VCaP (cell line): ENCODE data around the gene GALNT13.

ENCODE experiments used
- H3K27ac ChIP-seq: fragments of 450-650 bp; 2 replicates; pipeline ENCODE4 v1.5.1; 2017
- TF ChIP-seq, protein P1 (sequence below): fragments of 450-650 bp; conservative IDR thresholded peaks from 2 replicates; pipeline ENCODE4 v1.5.1; 2017; ENCODE audit warnings: mild to moderate bottlenecking, moderate library complexity

Gene GALNT13

GRCh38 chr2:154480521-154480920 lies 608.8 kb downstream of the GALNT13 start:
- TF ChIP-seq, protein P1, sequence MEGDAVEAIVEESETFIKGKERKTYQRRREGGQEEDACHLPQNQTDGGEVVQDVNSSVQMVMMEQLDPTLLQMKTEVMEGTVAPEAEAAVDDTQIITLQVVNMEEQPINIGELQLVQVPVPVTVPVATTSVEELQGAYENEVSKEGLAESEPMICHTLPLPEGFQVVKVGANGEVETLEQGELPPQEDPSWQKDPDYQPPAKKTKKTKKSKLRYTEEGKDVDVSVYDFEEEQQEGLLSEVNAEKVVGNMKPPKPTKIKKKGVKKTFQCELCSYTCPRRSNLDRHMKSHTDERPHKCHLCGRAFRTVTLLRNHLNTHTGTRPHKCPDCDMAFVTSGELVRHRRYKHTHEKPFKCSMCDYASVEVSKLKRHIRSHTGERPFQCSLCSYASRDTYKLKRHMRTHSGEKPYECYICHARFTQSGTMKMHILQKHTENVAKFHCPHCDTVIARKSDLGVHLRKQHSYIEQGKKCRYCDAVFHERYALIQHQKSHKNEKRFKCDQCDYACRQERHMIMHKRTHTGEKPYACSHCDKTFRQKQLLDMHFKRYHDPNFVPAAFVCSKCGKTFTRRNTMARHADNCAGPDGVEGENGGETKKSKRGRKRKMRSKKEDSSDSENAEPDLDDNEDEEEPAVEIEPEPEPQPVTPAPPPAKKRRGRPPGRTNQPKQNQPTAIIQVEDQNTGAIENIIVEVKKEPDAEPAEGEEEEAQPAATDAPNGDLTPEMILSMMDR, result no peak

GRCh38 chr2:154481336-154481735 lies 609.6 kb downstream of the GALNT13 start:
- peak overlapping the region; percentile 73 for H3K27ac ChIP-seq
- TF ChIP-seq, protein P1, result no peak

More at GRCh38 chr2:154480521-154480920, 608.8 kb downstream of the GALNT13 start:
- no peak overlapping the region for H3K27ac ChIP-seq

DNA sequence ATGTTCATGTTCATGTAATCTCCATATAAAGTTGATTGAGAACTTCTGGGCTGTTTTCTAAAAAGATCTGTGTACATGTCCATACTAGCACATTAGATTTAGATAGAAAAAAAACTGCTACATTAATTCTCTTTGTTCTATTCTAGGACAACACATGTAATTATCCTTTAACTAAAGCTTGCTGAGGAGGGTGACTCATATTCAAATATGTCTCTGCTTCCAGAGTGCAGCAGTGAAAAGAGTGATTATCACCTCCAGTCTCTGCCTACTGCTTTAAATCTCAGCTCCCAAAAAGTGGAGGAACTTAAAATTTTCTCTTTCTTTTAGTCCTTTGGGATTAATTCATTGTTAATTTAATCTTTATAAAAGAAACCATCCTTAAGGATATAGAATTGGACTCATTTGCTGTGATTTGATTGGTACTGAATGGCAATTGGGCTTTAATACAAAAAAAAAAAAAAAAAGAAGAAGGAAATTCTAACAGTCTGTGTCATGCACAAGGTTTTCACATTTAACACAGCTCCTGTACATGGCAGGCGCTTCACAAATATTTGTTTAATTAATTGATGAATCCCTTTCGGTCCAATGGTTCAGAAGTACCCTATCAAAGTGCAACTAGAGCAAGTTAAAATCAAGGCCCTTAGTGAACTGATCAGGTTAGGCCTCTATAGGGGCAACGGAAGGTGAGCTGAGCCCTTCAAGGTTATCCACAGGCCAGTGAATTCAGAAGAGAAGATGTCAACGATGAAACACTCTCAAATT lies 612.8 kb downstream of the GALNT13 start:
- TF ChIP-seq, protein P1, result no peak
- peak overlapping the region; percentile 73 for H3K27ac ChIP-seq

GRCh38 chr2:154488801-154489200 lies 617.1 kb downstream of the GALNT13 start:
- no peak overlapping the region for H3K27ac ChIP-seq
- TF ChIP-seq, protein P1, result no peak

DNA sequence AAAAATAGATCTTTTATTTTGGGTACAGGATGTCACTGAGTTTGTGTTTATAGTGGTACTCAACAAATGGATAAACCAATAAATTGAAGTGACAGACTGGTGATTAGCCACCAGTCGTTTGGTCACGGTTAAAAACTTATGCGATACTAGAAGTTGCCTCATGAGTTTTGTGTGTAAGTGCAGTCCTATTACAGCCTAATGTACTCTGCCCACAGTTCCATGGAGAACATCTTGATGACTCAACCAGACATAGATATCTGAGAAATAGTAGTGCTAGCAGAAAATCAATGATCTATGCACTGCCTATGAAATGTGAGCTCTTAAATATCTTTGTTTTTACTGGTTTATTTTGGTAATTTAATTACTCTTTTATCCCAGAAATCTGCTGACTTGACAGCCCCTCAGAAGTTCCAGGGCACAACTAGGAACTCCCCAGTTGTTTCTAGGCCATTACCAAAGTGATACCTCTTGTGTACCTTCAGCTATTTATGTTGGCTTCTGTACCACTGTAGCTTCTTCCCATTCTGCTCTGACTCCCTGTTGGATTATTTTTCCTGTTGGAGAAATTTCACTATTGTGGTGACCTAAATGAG lies 617.6 kb downstream of the GALNT13 start:
- no peak overlapping the region for H3K27ac ChIP-seq
- TF ChIP-seq, protein P1, result no peak

DNA sequence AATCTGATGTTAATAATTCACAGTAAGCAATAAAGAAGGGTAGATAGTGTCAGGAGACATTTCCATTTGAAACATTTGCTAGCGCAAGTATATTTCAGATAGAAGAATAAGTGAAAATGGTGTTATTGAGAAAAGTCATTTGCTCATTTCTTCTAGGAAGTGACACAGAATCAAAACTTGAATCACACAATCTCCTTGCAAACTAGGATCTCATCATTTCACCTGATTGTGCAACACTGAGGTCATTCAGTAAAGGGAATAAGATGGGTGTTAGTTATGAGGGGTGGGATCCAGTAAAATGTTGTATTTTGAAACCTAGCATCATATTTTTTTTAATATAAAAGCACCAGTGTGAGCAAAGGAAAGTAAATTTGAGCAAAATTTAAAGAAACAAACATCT lies 618.8 kb downstream of the GALNT13 start:
- TF ChIP-seq, protein P1, result no peak
- no peak overlapping the region for H3K27ac ChIP-seq

- TF ChIP-seq, protein P1, result no peak
- H3K27ac ChIP-seq, result no peak overlapping the region
Observed at GRCh38 chr2:154495455-154495868, 623.7 kb downstream of the GALNT13 start.
